Measurements from ENCODE around the gene ZNF407.

ZNF407 gene

DNA sequence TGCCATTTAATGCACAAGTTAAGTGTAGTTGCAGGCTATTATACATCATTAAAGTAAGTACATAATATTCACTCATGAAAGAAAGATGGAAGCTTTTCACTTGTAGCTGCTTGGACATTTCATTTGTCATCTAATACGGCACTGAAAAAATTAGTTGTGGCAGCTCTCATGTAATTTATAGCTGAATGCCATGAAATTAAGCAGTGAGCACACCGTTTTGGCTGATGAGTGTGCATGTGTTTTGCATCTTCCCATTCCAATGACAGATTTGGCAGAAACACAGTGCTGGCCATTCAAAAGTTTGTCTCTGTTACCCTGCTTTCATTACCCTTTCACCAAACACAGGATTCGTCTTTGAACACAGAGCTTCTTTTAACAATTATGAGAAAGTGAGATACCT lies 437.3 kb downstream of the ZNF407 start:
- in situ Hi-C loops (cut with MboI; ENCODE audit: low sequenced_read_pairs) = no loop called here

DNA sequence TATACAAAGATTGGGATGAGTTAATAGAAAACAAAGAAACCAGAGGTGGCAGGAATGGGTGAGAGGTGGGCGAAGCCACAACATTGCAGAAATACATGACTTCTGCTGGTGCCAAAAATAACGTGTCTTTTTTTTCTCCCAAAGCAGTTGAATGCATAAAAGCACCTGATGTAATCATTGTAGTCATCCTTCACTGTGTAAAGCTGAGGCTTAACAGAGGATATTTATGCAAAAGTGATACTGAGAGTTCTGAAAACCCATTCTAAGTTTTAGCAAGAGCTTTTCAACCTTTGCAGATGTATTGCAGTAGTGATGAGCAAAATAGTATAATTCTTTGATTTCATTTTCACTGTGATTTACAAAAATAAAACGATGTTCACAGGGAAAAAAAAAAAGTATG lies 438.3 kb downstream of the ZNF407 start:
- in situ Hi-C loops (cut with MboI; ENCODE audit: low sequenced_read_pairs) = no loop called here

DNA sequence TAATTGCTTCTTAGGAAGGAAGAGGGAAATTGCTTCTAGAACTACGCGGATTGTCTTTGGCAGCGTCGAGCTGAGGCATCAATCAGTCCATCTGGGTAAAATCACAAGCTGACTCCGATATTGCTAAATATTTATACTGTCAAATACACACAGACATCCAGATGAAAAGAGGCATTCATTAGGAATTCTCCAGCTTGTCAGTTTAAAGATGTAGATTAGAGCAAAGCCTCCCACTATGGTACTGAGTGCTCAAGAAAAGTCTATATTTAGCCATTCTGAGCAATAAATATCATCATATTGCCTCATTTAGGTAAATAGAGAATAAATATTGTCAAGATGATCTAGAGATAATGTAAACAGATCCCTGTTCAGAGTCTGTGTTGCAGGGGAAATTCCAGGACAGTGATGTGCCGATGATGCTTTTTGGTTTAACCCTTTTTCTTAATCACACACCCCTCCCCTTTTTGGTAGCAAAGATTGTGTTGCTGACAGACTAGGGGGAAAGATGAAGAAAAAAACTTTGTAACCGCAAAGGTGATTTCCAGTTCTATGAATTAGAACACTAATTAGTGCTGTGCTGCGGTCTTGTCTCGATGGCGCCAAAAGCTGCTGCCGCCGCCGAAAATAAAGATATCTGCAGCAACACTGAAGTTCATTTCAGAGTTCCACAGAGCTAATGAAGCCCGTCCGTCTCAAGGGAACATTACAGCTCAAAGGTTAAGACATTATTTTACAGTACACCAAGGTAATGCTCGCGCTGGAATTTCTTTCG lies 439.4 kb downstream of the ZNF407 start:
- in situ Hi-C loops (cut with MboI; ENCODE audit: low sequenced_read_pairs) = no loop called here

DNA sequence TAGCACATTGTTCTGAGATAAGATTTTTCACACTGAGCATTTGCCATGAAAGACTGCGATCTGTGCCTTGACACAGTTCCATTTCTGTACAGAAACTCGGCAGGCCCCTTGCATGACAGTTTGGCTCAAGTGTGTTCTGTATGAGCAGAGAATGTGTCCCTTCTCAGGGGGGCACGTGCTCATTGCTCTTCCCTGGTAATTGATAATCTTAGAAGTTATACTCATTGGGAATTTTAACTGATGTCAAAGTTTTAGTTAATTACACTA lies 440.0 kb downstream of the ZNF407 start:
- in situ Hi-C loops (cut with MboI; ENCODE audit: low sequenced_read_pairs) = no loop called here

DNA sequence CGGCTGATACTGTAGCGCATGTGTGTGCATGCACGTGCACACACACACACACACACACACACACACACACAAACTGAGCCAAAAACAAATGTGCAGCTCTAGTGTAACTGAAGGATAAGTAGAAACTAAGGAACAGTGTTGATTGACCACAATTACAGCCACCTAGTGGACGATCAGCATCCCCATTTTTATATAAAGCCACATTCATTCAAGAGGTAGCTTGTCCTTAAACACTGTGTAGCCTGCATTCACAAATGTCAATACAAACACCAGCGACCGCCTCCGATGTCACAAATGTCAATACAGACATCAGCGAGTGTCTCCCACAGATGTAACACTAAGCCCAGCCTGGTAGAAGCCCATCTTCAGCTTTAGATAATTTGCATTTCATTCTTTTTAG lies 443.9 kb downstream of the ZNF407 start:
- in situ Hi-C loops (cut with MboI; ENCODE audit: low sequenced_read_pairs) = no loop called here

DNA sequence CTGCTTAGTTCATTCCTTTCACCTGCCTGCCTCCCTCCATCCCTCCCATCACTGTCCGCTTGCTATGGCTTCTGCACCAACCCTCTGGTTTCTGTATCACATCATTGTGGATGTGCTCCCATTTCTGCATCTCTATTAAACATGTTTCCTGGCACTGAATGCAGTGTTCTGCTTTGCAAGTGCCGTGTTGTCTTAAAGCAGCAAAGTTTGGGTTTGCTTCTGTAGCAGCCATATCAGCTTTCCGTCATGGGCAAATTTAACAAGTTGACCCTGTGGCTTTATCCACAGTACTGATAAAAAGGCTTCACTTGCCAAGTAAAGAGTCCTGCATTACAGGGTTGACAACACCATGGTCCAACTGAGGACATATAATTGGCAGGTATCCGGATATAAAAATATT lies 445.8 kb downstream of the ZNF407 start:
- in situ Hi-C loops (cut with MboI; ENCODE audit: low sequenced_read_pairs) = no loop called here

DNA sequence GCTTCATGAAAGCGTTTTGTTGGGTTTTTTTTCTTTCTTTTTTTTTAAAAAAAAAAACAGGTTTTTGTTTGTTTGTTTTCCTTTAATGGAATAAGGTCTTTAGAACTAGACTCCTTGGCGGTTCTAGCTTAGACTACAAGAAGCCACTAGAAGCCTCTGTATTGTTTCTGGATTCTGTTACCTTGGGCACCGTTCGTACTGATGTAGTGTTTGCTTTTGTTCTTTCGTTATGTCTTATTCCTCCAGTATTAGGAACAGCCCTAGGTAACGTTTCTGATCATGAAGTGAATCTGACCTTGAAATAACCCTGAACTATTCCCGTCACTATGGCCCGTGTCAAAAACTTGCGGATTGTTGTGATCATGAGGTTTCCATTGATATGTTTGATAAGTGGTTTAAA lies 446.6 kb downstream of the ZNF407 start:
- in situ Hi-C loops (cut with MboI; ENCODE audit: low sequenced_read_pairs) = no loop called here

DNA sequence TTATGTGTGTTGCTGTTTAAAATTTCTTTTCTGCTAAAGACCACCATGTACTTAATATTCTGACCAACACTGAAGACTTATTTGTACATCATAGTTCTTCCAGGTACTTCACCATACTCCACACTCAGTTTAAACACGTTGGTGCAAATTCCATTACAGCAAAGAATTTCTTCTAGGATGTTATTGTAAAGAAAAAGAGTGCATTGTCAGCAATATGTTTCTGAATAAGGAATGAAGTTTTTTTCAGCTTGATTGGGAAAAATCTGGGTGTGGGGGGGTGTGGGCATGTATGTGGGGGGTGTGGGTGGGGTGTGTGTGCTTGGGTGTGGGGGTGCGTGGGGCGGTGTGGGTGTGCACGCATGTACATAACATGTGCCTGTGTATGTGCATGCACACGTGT lies 447.1 kb downstream of the ZNF407 start:
- in situ Hi-C loops (cut with MboI; ENCODE audit: low sequenced_read_pairs) = no loop called here

DNA sequence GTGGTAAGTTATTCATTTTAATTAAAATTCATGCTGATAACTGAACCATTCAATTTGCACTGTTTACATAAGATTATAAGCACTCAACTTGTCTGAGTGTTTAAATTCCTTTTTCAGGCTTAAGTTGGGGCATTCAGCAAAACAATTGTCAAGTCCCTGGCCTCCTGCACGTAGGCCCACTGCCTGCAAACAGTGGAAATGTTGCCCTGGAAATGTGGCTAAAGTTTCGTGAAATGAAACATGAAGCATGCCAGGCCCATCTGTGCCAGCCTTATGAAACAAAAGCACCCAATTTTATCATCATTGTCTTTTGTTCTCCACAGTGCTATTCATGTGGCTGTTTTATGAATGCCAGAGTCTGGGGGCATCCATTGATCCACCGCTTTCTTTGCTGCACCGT lies 447.6 kb downstream of the ZNF407 start:
- in situ Hi-C loops (cut with MboI; ENCODE audit: low sequenced_read_pairs) = no loop called here

DNA sequence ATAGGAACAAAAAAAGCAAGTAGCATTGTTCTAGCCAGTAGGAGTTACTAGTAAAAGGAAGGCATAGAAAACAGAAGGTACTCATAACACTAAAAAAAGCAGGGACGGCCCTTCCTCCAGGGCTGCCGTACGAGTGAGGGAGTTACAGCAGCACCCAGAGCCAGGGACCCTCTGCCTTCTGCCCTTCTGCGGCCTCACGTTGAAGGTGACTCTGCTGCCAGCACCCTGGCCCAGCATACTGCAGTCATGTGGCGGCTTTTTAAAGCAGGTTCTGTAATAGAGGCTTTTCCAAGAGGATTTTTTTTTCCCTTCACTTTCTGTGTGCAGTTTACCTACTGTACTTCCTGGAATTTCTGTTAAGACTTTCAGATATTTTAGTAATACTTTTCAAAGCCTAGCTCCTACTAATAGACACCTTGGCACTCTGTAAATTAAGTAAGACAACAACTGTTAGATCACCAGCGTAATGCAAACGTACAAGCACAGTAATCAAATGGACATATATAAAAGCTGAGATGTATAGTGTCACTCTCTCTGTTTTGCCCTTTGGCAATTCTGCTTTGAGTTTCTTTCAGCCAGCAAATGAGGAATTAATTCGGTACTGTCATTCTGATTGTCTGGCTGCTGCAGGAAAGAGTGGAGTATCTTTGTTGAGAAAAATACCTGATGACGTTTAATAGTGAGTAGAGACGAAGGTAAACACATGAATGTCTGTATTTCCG lies 449.7 kb downstream of the ZNF407 start:
- in situ Hi-C loops (cut with MboI; ENCODE audit: low sequenced_read_pairs) = no loop called here

DNA sequence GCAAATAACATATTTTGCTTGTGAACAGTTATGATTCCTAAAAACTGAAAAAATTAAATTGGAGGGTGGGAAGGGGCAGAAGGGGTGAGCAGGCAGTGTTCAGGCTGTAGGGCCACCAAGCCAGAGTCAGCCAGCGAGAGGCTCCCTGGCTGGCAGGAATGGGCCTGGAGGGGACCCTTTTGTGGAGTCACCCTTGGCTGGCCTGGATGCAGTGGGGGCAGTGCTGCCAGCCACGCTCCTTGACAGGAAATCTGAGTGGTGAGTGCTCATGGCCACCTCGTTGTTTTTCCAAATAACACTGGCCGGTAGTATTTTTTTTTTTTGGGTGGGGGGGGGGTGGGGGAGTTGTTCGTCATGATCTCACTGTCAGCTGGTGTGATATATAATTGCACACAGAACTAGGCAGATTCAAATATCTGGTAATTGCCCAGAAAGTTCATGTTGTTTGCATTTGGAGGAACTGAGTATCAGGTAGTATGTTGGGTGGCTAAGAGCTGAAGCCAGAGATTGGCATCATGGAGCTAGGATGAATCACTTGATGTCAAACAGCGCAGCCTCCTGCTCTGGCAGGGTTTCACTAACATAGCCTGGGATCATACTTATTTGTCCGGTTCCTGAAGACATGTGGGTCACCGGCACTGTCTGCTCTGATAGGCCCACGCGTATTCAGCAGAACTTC lies 451.2 kb downstream of the ZNF407 start:
- in situ Hi-C loops (cut with MboI; ENCODE audit: low sequenced_read_pairs) = no loop called here

DNA sequence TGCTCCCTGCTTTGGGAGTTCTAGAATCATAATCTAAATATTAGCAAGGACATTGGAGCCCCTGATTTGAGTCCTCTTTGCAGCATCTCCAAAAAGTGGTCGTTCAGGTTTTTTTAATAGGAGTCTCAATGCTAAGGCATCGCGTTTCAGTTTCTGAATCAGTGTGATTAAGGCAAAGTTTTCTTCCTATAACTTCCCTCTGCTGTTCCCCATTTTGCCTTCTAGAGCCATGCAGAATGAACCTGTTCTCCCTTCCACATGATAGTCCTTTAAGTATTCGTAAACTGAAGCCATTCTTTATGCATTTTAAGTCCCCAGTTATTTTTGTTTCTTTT lies 451.8 kb downstream of the ZNF407 start:
- in situ Hi-C loops (cut with MboI; ENCODE audit: low sequenced_read_pairs) = no loop called here

DNA sequence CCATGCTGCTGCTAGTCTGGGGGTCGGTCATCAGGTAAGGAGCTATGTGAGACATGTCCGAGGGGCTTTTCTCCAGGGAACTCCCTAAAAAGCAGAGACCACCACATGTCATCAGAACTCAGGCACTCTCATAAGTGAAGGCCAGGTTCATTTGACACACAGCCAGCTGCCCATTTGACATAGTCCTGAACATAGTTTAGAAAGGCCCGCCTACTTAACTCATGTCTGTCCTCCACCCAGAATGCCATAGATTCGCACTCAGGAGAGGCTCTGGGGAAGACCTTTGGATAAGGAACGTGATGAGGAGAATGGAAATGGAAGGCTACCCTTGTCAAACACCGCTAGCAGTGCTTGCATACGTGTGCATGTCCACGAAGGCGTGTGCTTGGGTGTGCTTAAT lies 454.1 kb downstream of the ZNF407 start:
- in situ Hi-C loops (cut with MboI; ENCODE audit: low sequenced_read_pairs) = no loop called here

DNA sequence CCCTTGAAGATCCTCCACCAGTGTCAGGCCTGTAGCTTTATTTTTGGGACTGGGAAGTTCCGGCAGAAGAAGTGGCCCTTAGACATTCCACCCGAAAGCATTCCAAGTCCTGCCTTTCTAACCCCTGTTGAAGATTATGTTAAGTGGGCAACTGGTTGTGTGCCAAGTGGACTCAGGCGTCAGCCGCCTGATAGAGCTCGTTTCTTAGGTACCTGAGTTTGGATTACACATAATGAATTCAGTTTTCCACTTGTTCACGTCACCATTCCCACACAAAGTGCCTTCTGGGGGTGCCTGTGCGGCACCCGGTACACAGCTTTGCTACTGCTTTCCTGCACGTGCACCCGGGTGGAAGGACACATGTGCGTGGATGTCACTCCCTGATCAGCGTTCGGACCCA lies 454.8 kb downstream of the ZNF407 start:
- in situ Hi-C loops (cut with MboI; ENCODE audit: low sequenced_read_pairs) = no loop called here

DNA sequence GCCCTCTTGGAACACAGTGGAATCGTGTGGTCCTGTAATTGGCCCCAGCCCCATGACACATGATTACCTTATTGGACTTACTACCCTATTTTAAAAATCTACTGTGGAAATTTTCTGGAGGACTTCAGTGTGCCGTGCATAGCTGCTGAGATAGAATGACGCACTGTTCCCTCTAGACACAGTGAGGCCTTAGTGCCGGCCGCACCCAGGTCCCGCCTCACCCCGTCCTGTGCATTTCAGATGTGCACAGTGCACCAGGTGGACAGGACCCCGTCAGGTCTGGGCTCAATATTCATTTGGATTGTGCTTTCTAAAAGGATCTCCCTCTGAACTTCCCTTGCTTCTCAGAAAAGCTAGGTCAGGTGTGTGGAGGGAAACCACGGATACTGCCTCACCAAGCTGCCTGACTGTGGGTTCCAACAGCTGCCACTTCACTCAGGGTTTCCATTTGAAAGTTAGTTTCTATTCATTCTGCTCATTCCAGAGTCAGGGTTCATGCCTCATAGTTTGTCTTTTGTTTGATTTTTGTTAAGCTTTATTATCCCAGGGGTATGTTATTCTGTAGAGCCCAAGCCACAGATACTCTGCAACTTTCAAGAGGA lies 455.5 kb downstream of the ZNF407 start:
- in situ Hi-C loops (cut with MboI; ENCODE audit: low sequenced_read_pairs) = no loop called here

DNA sequence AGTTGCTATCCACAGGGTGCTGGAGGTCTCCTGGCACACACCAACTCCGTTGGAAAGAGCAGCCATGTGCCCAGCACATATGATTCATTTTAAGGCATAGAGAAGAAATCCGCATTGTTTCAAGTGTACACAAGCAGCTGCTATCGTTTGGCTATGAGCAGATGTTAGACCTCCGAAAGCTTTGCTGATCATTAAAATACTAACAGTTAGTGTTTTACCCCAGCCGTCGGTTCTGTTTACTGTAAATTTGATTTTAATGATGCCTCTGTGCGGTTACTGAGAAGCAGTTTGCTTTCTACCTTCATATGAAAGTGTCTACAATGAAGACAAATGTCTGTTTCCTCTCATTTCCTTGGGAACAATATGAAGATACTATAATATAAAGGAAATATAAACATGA lies 456.4 kb downstream of the ZNF407 start:
- in situ Hi-C loops (cut with MboI; ENCODE audit: low sequenced_read_pairs) = no loop called here

DNA sequence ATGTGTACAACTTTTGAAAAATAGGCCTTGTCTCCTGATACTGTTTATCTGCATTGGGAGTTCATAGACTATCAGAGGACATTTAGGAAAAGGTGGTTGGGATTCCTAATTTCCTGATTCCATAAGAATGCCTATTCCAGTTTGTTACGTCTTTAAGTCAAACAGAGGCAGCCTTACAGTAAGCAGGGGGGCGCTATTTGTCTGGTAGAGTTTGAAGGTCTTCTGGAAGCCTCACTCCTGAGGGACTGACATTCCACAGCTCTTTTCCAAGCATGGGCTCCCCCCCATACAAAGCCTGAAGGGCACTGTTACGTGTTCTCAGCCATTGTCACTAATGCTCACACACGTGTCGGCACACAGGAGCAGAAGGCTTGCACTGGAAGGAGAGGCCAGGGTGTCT lies 456.9 kb downstream of the ZNF407 start:
- in situ Hi-C loops (cut with MboI; ENCODE audit: low sequenced_read_pairs) = no loop called here

DNA sequence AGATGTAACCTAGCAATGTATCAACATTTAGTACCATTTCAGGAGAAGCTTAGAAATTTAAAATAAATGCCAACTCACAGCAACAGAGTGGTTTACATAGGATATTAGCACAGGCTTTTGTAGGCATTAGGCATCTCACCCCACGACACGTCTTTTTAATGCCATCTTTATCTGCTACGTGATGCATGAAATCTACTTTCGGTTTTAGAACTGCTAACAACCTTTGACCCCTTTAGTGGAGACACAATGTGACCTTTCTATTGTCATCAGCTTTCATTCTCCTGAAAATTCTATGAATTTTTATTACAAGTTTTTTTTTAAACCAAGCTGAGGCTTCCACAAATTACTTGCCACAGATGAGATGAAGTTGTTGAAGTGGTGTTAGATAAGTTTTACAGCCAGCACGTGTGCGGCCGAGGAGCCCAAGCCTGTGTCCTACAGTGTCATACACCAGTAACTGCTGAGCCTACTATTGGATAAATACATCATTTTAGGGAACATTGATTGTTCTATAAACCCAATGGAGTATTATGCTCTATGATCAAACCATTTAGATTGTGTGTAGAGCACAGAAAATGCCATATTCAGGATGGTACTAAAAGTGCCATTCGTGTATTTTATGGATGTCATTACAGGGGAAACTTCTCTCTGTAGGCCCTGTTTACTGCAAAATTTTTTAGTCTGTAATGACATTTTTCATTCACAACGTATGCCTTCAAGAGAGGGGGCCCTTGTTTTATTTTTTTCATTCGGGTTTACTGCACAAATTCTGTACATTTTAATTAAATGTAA lies 459.7 kb downstream of the ZNF407 start:
- in situ Hi-C loops (cut with MboI; ENCODE audit: low sequenced_read_pairs) = no loop called here

DNA sequence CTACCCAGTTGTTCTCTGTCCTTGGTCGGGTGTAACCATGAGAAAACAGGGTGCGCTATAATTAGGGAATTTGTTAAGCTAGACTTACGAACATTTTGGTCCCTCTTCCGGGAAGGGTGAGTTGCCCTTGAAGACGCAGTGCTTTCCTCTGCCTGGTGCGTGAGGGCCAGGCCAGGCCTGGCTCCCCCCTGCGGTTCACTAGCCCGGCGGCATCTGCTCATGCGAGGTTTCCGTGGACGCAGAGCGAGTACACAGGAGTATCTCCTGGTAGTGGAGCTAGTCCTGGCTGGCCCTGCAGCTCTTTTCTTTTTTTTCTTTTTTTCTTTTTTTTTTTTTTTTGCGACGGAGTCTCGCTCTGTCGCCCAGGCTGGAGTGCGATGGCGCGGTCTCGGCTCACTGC lies 462.5 kb downstream of the ZNF407 start:
- in situ Hi-C loops (cut with MboI; ENCODE audit: low sequenced_read_pairs) = no loop called here

DNA sequence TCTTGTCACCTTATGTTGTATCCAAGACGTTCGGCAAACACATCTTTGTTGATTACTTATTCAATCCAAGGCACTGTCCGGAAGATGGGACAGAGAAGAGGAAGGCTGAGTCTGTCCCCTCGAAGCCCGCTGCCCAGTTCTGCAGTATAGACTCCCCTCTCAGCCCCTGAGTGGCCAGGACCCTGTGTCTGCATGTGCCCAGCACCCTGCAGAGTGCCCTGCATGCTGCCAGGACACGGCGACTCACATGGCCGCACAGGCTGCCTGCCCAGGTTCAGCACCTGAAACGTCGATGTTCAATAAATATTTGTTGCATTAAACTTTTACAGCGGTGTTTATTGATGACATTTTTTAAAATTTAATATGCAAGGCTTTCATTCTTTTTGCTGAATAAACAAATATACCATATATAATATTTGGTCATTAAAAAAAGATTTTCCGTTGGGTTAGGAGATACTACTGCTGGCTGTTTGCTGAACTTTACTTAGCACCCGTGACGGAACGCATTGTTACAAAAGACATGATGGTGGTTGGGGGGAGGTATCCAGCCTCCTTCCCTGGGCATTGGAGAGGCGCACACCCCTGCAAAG lies 464.7 kb downstream of the ZNF407 start:
- in situ Hi-C loops (cut with MboI; ENCODE audit: low sequenced_read_pairs) = no loop called here

DNA sequence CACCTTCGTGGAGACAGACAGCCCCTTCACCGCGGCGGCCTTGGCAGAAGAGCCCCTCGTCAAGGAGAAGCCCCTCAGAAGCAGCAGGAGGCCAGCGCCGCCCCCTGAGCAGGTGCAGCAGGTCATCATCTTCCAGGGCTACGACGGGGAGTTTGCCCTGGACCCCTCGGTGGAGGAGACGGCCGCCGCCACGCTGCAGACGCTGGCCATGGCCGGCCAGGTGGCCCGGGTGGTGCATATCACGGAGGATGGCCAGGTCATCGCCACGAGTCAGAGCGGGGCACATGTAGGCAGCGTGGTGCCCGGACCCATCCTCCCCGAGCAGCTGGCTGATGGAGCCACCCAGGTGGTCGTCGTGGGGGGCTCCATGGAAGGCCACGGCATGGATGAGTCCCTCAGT lies 465.5 kb downstream of the ZNF407 start:
- in situ Hi-C loops (cut with MboI; ENCODE audit: low sequenced_read_pairs) = no loop called here

Data from HL-60/S4 treated with retinoic acid at 250 ng/mL for 4 days and 3 days (cell line).